Skeletal muscle satellite cell (primary cell): ENCODE results near the gene CNTNAP2.

Experiments used
- H3K27me3 ChIP-seq: 2 replicates; pipeline ENCODE4 v1.7.0; 2013; ENCODE audit warnings: low read length; ENCODE audit not compliant: control insufficient read depth, insufficient read depth
- H3K36me3 ChIP-seq: 2 replicates; pipeline ENCODE4 v1.7.0; 2013; ENCODE audit warnings: mild to moderate bottlenecking, control low read depth, low read length; ENCODE audit not compliant: insufficient read depth
- H3K4me1 ChIP-seq: 2 replicates; pipeline ENCODE4 v1.7.0; 2013; ENCODE audit warnings: low read length; ENCODE audit not compliant: control insufficient read depth, insufficient read depth
- H3K4me2 ChIP-seq: 2 replicates; pipeline ENCODE4 v1.7.0; 2013; ENCODE audit warnings: mild to moderate bottlenecking, low read length
- H3K4me3 ChIP-seq: 2 replicates; pipeline ENCODE4 v1.7.0; 2013; ENCODE audit warnings: low read length
- H3K9ac ChIP-seq: 2 replicates; pipeline ENCODE4 v1.7.0; 2013; ENCODE audit warnings: mild to moderate bottlenecking, low read depth, low read length, moderate library complexity
- H3K9me3 ChIP-seq: replicated peaks from 2 replicates; pipeline ENCODE4 v1.7.0; 2013; ENCODE audit warnings: mild to moderate bottlenecking, control low read depth, low read length

Gene CNTNAP2

DNA sequence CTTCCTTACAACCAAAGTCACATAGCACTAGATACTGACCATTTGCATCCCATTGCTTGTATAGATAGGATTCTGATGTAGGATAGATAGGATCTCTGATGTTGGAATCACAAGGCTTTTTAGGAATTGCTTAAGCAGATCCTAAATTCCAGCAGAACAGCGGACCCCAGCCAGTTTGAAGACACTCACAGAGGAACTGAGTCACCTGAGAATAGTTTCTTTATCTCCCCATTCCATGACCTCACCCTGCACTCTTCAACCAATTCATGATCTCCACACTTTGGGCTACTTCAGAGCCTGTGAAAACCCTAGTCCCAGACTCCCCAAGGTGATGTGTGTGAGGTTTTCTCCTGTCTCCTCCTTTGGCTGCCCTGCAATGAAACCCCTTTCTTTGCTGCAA is 179.4 kb downstream of the CNTNAP2 start:
- Histone ChIP-seq H3K36me3 (no peaks in the 10 kb centered on the region), H3K9ac (no peak overlapping the region), H3K27me3 (no peaks in the 10 kb centered on the region), H3K4me3 (no peak overlapping the region), H3K4me1 (no peaks in the 10 kb centered on the region), H3K4me2 (no peak overlapping the region), H3K9me3 (peaks cover 10% of the 10 kb centered on the region)

DNA sequence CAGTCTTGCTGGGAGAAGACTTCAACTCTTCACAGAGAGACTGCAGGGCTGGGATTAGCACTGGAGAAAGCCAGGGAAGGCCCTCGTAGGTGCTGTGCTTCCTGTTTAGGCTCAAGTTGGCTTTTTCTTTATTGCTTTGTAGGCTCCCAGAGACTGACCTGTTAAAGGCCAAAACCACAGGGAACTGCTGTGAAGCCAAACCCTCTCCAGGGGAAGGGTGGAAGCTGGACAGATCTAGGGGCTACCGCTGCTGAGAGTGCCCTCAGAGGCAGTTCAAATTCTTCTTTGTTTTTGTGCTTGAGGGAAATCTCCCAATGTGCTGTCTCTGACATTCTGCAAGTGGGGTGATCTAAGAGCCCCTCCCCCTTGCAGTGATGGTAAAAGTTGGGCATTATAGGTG is 198.4 kb downstream of the CNTNAP2 start:
- H3K9me3 ChIP-seq, result peaks cover 4% of the 10 kb centered on the region
- no peak overlapping the region for H3K9ac ChIP-seq
- no peak overlapping the region for H3K4me2 ChIP-seq
- H3K27me3 ChIP-seq, result no peaks in the 10 kb centered on the region
- no peak overlapping the region for H3K4me3 ChIP-seq
- no peaks in the 10 kb centered on the region for H3K4me1 ChIP-seq
- no peaks in the 10 kb centered on the region for H3K36me3 ChIP-seq

DNA sequence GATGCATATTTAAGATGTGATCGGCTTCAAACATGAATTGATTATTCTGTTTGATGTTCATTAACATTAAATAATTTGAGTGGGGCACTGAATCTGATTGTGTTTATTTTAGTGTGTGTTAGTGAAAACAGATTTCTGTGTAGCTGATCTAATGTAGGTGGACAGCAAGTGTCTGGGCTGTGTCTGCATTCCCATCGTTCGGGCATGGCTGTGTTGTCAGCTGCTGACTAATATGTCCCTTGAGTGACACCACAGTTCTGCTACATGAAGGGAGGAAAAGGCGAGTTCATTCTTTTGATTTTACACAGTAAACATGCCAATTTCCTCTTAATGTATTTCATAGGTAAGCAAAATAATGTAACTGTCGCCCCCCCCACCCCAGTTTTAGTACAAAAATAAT is 203.0 kb downstream of the CNTNAP2 start:
- Histone ChIP-seq H3K9ac (no peak overlapping the region), H3K4me3 (no peak overlapping the region), H3K4me1 (no peaks in the 10 kb centered on the region), H3K4me2 (no peak overlapping the region), H3K36me3 (no peaks in the 10 kb centered on the region), H3K27me3 (no peaks in the 10 kb centered on the region), H3K9me3 (peaks cover 7% of the 10 kb centered on the region)

DNA sequence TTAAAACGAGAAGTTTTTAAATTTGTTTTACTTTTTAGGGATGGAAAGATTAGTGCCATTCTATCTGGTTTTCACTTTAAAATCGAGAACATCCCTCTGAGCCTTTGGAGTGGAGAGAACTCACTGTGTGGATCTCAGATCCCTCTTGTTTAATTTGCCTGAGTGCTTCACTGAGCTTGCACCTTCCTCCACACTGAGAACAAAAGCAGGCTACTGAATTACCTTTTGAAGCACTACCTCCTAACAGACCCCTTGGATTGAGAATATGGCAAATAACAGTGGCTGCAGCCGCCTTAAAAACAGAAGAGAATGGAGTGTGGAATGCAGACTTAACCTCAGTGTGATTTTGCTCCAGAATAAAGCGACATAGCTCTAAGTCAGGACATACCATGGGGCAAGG is 204.7 kb downstream of the CNTNAP2 start:
- Histone ChIP-seq H3K9ac (no peak overlapping the region), H3K4me2 (no peak overlapping the region), H3K4me1 (no peaks in the 10 kb centered on the region), H3K9me3 (peaks cover 7% of the 10 kb centered on the region), H3K36me3 (no peaks in the 10 kb centered on the region), H3K4me3 (no peak overlapping the region), H3K27me3 (no peaks in the 10 kb centered on the region)

DNA sequence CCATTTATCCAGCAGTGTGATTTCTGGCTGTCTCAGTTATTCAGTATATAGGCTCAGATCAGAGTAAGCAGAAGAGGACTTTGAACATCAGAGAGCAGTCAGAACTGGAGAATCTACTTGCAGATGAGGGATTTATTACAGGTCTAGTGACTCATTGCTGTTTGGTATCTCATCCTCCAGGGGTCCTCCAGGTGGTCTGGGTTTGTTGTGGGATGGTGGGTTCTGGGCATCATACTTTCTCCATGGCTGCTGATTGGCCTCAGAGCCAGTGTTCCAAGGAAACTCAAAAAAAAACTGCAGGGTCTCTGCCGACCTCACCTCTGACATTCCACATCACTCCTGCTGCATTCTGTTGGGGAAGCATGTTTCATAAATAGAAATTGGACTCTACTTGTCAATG is 214.8 kb downstream of the CNTNAP2 start:
- no peak overlapping the region for H3K4me3 ChIP-seq
- H3K4me2 ChIP-seq, result no peak overlapping the region
- no peaks in the 10 kb centered on the region for H3K36me3 ChIP-seq
- H3K27me3 ChIP-seq, result no peaks in the 10 kb centered on the region
- no peaks in the 10 kb centered on the region for H3K4me1 ChIP-seq
- no peak overlapping the region for H3K9ac ChIP-seq
- peaks cover 4% of the 10 kb centered on the region for H3K9me3 ChIP-seq

DNA sequence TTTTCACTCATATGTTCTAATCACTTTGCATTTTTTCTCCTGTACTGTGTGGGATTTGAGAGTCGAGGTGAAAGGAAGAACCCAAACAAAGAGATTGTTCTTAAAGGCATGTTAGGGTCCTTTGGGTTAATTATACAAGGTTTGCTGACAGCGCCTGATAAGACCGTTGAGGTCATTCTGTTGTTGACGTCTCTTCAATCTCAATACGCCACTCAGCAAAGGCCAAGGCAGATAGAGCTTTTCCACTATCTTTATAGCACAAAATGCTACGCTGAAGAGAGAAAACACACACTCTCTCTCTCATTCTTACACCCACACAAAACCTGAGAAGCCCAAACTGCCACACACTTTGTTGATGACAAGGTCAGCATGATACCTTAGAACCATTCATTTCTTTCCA is 228.7 kb downstream of the CNTNAP2 start:
- H3K9ac ChIP-seq, result no peak overlapping the region
- no peak overlapping the region for H3K4me2 ChIP-seq

DNA sequence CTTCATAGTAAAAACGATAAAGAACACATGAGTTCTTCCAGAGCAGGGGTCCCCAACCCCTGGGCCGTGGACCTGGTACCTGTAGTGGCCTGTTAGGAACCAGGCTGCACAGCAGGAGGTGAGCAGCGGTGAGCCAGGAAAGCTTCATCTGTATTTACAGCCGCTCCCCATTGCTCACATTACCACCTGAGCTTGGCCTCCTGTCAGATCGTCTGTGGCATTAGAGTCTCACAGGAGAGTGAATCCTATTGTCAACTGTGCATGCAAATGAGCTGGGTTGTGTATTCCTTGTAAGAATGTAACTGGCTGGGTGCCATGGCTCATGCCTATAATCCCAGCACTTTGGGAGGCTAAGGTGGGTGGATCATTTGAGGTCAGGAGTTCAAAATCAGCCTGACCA is 229.5 kb downstream of the CNTNAP2 start:
- Histone ChIP-seq H3K36me3 (no peaks in the 10 kb centered on the region), H3K9me3 (peaks cover 2% of the 10 kb centered on the region), H3K4me1 (no peaks in the 10 kb centered on the region), H3K4me2 (no peak overlapping the region), H3K27me3 (no peaks in the 10 kb centered on the region), H3K9ac (no peak overlapping the region), H3K4me3 (no peak overlapping the region)

More for the DNA sequence above, 228.7 kb downstream of the CNTNAP2 start:
- H3K36me3 ChIP-seq, result no peaks in the 10 kb centered on the region
- H3K4me3 ChIP-seq, result no peak overlapping the region
- H3K27me3 ChIP-seq, result no peaks in the 10 kb centered on the region
- peaks cover 2% of the 10 kb centered on the region for H3K9me3 ChIP-seq
- H3K4me1 ChIP-seq, result no peaks in the 10 kb centered on the region

DNA sequence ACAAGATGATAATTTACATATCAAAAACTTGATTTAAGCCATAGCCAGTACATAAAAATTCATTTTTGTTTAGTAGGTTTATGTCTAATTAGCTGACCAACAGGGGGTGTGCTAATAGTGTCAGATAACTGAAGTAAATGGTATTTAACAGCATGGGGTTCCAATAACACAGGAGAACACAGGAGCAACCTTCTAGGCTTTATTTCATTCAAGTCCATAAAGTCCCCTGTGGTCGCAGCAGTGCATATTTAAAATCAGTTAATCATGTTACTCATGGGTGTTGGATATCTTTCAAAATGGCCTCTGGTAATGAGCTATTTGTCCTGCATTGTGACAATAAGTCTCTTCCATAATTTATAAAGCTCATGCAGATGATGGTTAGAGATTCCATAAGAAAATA is 238.6 kb downstream of the CNTNAP2 start:
- H3K4me2 ChIP-seq, result no peak overlapping the region
- H3K4me1 ChIP-seq, result no peaks in the 10 kb centered on the region
- no peaks in the 10 kb centered on the region for H3K36me3 ChIP-seq
- H3K4me3 ChIP-seq, result no peak overlapping the region
- H3K27me3 ChIP-seq, result no peaks in the 10 kb centered on the region
- no peak overlapping the region for H3K9ac ChIP-seq
- no peaks in the 10 kb centered on the region for H3K9me3 ChIP-seq

DNA sequence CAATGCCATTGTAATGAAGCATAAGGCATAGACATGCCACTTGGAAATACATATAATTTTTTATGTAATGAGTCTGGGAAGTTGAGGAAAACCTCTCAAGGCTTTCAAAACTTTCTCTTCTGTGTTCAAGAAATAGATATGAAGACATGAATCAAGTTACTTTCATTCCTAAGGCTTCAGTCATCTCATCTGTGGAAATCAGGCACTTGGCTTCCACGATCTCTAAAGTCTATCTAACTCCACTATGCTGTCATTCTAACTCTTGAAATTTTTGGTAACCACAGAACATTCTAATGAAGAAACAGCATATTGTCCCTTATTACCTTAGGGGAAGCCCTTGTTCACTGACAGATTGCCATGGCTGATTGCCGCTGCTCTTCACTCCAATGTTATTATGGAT is 242.6 kb downstream of the CNTNAP2 start:
- peaks cover 4% of the 10 kb centered on the region for H3K9me3 ChIP-seq
- H3K9ac ChIP-seq, result no peak overlapping the region
- H3K4me3 ChIP-seq, result no peak overlapping the region
- H3K36me3 ChIP-seq, result no peaks in the 10 kb centered on the region
- H3K27me3 ChIP-seq, result no peaks in the 10 kb centered on the region
- no peaks in the 10 kb centered on the region for H3K4me1 ChIP-seq
- no peak overlapping the region for H3K4me2 ChIP-seq

DNA sequence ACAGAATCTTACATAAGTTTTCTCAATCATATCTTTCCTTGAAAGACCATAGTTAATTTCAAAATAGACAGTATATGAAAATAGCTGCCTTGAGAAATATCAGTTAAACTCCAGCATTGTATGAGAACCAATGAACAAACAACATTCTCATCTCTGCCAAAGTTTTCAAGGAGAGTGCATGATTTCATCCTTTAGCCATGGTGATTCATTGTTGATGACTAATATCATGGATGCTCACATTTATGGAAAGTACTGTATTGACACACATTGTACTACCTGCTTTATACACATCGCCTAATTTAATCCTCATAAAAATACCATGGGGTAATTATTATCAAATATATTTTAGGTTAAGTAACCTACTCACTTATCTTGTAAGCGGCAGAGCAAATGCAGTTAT is 250.3 kb downstream of the CNTNAP2 start:
- Histone ChIP-seq H3K9me3 (peaks cover 4% of the 10 kb centered on the region), H3K36me3 (no peaks in the 10 kb centered on the region), H3K9ac (no peak overlapping the region), H3K4me1 (no peaks in the 10 kb centered on the region), H3K4me3 (no peak overlapping the region), H3K4me2 (no peak overlapping the region), H3K27me3 (no peaks in the 10 kb centered on the region)

DNA sequence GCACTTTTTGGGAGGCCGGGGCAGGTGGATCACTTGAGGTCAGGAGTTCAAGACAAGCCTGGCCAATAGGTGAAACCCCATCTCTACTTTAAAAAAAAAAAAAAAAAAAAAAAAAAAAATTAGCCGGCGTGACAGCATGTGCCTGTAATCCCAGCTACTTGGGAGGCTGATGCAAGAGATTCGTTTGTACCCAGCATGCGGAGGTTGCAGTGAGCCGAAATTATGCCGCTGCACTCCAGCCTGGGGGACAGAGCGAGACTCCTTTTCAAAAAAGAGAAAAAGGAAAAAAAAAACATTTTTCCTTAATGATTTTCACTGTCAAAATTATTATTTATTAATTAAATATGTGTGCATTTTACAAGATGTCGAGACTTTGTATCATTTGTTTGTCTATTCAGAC is 253.6 kb downstream of the CNTNAP2 start:
- H3K27me3 ChIP-seq, result no peaks in the 10 kb centered on the region
- H3K4me3 ChIP-seq, result no peak overlapping the region
- no peak overlapping the region for H3K4me2 ChIP-seq
- H3K36me3 ChIP-seq, result no peaks in the 10 kb centered on the region
- H3K9me3 ChIP-seq, result no peaks in the 10 kb centered on the region
- H3K9ac ChIP-seq, result no peak overlapping the region
- no peaks in the 10 kb centered on the region for H3K4me1 ChIP-seq

DNA sequence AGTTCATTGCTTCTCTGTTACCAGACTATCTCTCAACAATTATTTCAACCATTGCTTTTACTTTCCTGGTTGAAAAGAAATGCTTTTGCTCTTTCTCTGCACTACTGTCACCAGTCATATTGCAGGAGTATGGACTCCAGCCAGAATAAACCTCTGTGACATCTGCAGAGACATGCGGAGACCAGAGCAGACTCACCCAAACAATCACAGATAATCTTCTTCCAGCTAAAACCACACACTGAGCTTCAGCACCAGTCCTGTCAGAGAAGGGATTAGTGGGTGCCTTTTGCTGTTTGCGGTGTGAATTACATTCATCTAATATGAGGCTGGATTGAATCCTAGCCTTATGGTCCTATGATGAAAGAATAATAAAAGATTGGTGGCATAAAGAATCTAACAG is 258.6 kb downstream of the CNTNAP2 start:
- Histone ChIP-seq H3K36me3 (no peaks in the 10 kb centered on the region), H3K9ac (no peak overlapping the region), H3K27me3 (no peaks in the 10 kb centered on the region), H3K4me2 (no peak overlapping the region), H3K4me1 (no peaks in the 10 kb centered on the region), H3K9me3 (no peaks in the 10 kb centered on the region), H3K4me3 (no peak overlapping the region)
